Measurements from ENCODE around the gene LPP.
A peak's percentile ranks its signal among the peaks of the same experiment; 100 is the strongest.

Gene LPP

DNA sequence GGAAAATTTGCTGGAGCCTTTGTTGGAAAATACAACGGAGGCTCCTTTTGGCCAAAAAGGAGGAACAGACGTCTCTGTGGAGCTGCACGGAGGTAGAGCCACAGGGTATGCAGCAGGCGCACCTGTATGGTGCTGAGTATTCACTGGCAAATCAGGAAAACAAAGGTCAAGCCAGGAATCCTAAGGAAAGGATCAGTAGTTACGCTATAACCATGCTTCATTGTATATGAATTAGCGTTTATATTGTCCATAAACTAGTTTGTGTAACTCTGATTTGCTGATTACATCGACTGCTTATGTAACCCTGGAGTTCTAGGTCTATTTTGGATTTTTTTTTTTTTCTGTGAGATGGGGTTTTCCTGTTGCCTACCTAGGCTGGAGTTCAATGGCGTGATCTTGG is 45.4 kb downstream of the LPP start:
- DNase-seq, result no peak

DNA sequence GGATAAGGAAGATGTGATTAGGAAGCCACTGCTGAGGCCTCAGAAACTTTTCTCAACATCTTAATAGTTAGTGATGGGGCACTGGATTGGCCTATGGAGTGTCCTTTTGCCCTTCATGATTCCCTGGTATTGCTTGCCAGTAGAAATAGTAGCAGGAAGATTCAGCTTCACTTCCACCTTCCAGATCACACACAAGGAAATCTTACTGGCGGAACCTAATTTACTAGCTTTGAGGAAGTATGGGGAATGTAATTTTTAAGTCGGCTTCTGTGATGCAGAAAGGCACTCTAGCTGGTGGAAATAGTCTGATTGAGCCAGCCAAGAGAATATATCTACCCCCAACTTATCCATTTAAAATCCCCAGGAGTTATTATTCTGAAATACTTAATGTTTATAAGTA is 46.5 kb downstream of the LPP start:
- no peak for DNase-seq

DNA sequence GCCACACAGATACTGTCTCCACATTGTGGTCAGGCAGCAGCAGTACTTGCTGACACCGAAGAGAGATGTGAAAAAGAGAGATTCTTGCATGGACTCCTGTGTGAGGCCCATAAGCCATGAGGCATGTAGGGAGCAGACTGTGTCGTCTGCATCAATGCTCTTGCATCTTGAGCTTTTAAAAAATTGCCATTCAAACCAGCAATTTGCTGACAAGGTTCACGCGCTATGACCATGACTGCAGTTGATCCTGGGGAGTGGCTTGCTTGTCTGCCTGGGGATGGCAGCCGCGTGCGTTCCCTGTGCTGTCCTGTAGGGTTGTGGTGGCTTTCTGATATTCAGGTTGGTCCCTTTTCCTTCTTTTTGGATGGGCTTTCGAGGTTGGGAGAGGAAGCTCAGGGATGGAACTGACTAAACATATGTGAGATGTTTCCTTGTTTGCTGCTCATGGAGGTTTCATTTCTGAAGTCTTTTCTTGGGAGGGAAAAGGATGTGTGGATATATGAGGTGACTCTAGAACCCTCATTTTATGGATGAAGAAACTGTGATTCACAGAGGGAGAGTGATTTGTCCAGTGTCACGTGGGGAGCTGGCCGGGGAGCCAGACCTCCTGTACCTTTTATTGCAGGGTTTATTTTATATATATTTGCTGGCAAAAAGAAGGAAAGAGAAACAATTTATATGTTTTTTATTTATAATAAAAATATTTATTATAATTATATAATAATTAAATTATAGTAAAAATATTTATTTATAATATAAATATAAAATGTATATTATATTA is 48.6 kb downstream of the LPP start:
- DNase-seq, result peak; percentile 14

DNA sequence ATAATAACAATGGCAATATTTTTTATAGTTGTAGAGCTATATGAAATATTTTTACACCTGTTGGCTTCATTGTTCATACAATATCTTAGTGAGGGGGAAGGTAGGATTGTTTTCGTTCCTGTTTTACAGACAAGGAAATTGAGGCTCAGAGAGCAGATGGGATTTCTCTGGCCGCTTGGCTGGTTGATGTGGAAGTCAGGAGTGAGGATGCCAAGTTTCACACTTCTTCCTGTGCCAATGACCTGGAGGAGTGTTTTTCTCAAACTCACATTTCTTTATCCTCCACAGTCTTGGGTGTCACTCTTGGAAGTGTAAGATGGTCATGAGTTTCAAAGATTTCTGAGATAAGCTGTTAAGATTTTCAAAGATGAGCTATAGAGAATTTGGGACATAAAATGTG is 50.6 kb downstream of the LPP start:
- no peak for DNase-seq

DNA sequence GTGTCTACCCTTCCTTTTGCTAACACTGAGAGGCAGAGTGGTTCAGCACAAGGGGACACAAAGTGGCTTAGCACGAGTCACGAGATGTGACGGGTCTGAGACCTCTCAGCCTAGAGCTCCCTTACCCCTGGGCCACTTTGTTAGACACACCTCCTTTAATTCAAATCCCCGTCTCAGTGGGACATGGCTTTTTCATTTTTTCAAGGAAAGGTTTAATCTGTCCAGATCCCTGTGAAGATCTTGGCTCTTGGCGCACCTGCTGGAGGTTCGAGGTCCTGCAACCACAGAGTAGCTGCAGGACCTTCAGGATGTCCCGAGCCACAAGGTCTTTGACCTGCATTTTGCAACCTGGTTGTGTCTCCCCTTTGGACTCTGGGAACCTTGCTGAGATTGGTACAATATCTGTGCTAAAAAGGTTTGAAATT is 52.0 kb downstream of the LPP start:
- no peak for DNase-seq

DNA sequence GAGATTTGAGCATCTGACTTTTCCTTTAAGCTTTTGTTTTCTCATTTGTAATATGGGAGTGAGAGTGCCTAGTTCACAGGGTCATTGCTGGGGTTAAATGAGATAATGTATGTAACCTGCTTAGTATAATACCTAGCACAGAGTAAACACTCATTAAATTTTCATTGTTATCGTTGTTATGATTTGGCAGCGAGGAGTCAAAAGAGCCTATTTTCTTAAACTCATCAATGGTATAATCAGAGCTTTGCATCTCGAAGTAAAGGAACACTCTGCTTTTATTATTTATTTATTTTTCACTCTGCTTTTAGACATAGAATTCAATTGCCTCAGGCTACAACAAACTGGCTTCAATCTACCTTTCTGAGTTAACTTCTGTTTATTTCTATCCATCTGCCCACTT is 52.8 kb downstream of the LPP start:
- no peak for DNase-seq

DNA sequence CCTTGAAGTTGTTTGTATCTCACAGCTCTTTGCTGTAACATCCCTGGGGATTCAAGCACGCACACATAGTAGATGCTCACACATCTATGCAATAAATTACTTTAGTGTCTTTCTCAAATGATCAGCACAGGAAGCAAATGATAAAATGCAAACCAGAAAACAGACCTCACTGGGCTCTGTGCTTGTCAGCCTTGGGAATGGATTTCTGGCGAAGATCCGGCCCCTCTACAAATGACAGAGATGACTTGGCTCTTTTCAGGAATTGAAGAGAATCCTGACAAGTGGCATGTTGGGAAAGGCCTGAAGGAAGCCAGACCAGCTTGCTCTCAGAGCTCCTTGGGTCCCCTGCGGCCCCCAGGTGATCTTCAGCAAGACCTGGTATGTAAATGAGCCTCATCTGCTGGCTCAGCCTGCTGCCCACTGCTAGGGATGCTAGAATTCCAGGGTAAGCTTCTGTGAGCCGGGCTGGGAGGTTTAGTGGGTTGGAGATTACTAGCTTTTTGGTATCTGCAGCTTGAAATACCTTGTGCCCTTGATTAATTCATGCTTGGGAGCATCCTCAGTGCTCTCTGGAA is 54.1 kb downstream of the LPP start:
- DNase-seq, result no peak

DNA sequence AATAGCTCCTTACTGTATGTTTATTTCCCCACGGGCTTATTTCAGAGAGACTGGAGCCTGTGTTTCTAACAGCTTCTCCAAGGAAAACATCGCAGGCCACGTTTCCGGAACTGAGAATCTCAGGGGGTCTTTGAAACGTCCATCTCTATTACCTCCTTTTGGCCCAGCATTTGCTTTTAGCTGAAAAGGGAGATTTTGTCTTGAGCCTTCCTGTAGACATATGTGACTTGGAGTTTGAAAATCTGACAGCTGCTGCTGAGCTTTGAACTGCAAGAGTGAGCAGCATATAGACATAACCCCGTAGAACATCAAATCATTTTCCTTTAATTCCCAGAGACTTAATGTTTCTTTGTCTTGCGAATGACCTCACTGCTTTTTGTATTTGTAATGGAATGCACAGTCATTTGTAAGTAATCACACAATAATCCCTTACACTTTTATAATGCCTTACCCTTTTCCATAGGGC is 54.6 kb downstream of the LPP start:
- no peak for DNase-seq

DNA sequence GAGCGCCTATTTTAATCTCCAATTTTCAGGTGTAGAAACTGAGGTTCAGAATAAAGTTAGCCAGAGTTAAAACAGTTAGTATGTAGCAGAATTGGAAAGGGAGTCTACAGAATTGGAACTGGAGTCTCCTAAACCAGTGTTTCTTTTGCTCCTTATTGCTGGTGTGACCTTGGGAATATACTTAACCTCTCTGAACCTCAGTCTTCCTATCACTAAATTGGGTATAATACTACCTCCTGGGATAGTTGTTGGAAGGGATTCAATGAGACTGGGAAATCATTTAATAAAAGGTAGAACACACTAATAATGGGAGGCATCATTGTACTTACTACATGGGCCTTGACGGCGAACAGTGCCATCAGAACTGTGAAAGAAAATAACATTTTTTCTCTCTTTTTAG is 55.1 kb downstream of the LPP start:
- DNase-seq, result no peak

DNA sequence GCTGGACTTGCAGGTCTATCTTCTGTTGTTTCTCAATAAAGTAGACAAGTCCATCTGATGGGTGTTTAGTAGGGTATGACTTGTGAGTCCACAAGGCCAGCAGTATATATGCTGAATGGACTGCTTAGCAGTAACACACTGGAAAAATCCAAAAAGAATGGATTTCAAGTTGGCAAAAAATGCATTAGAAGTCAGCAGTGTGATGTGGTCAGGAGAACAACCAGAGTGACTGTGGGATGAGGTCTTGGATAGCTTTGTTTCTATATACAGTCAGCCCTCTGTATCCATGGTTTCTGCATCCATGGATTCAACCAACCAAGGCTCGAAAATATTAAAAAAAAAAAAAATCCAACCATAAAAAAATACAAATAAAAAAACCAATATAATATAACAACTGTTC is 55.8 kb downstream of the LPP start:
- DNase-seq, result no peak

DNA sequence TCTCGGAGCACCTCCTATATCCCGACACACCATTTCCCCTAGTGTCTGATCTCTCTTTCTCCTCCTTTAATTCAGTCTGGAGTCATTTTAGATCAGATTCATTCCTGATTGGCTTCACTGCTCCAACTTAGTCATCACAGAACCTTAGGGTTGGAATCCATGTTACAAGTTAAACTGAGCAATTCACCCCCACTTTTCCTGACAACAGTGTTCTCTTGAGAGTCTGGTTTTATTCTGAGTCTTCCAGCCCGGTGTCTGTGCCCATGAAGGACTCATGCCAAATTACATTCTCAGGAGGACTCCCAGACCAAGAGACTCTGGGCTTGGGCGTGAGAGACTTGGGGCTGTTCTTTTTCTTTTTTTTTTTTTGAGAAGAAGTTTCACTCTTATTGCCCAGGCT is 57.5 kb downstream of the LPP start:
- no peak for DNase-seq

DNA sequence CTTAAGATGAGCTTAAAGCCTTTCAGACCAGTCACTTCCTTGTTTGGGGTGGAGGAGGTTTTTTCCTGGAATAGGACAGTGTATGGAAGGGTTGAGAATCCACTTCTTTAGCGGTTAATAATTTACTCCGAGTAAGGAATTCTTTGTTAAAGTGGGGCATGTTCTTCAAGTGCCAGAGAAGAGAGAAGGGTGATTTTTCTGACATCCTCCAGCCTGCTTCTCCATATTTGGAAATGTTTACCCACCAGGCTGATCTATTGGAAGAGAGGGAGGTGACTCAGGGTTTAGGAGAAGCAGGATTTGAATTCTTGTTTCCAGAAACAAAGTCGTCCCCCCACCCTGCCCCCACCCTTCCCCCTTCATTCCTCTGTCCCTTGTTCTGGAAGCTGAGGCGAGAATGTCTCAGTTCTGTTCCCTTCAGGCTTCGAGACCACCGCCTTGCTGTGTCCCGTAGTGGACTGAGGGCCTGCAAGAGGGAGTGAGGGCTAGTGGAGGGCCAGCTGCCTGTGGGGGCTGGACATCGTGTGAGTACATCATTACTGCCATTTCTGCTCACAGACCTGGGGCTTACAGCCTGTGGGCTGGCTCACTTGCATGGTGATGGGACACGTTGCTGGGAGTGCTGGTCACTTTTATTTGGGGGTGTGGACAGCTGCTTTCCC is 58.5 kb downstream of the LPP start:
- DNase-seq, result no peak

DNA sequence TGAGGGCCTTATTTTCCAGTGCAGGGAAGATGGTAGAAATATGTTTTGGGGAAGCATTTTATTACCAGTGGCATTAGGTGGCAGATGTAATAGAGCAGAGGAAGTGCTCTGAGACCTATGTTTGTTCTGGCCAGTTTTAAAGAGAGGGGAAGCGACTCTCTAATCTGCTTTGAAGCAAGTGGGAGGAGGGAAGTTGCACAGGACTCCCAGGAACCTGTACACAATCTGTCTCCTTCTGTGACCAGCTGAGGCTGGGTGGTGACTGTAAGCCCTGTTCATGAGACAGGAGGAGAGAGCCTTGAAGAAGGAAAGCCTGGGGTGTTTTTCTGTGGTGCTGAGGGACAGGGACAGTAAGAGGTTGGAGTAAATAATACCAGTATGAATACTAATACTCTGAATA is 60.5 kb downstream of the LPP start:
- no peak for DNase-seq

DNA sequence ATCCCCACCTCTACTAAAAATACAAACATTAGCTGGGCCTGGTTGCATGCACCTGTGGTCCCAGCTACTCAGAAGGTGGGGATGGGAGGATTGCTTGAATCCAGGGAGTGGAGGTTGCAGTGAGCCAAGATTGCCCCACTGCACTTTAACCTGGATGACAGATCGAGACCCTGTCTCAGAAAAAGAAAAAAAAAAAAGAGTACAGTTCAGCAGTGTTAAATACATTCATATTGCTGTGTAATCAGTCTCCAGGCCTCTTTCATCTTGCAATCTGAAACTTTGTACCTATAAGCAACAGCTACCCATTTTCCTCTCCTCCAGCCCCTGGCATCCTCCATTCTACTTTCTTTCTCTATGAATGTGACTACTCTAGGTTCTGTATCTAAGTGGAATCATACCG is 61.2 kb downstream of the LPP start:
- no peak for DNase-seq

DNA sequence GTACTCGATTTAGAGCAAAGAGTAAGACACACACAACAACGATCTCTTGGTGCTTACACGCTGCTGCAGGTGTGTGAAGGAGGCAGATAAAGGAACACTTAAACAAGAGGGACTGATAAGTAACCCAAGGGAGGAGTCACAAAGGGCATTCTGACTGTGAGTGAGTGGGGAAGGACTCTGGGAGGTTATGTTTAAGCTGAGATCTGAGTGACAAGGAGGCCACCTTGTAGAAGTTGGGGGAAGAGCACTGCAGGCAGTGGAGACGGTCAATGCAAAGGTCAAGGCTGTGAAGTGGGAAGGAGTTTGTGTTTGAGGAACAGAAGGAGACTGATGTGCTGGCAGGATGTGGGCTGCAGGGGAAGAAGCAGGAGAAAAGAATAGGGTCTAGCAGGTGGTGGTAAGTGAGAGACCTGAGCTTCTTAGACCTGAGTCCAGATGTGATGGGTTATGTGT is 63.1 kb downstream of the LPP start:
- no peak for DNase-seq

DNA sequence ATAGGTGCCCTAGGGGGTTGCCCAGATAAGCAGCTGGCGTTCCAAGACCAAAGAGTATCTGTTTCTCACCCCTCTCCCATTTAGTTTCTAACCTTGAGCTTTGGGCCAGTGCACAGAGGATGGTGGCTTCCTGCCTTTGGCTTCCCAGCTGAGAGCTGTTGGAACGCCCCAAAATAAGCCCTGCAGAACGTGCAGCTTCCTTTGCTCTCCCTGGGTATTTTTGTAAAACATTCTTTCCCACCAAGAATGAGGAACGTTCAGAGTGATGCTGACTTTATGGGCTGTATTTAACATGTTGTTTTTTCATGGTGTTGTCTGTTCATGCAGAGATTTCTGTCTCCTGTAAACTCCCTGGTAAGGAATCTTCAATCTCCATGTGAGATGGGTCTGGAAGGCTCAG is 63.8 kb downstream of the LPP start:
- no peak for DNase-seq

DNA sequence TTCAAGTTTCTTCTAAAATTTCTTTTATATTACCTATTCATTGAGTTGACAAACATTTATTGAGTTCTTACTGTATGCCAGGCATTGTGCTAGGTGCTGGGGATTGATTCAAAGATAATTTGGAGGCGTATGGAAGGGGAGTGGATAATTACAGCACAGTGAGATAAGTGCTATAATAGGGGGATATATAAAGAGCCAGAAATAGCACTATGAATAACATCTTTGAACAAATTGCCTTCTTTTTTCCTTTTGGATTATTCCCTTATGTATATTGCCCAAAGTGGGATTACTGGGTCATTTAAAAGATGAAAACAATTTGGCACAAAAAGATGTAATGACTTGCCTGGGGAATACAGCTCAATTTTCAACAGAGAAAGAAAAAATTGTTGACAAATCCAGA is 64.6 kb downstream of the LPP start:
- no peak for DNase-seq

DNA sequence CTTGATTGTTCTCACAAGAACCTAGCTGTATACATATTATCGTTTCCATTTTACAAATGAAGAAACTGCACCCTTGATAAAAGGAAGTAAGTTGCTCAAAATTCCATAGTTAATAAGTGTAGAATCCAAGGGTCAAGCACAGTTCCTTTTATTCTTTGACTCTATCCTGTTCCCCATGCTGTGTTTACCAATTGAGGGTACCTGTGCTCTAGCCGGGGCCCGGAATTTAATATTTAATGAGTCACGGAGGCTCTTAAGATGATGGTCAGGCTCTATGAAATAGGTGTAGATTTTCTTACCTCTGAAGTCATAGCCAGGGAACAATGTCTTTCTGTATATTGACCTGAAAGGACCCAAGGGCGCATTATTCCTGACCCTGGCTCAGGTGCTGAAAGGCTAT is 65.2 kb downstream of the LPP start:
- DNase-seq, result no peak

DNA sequence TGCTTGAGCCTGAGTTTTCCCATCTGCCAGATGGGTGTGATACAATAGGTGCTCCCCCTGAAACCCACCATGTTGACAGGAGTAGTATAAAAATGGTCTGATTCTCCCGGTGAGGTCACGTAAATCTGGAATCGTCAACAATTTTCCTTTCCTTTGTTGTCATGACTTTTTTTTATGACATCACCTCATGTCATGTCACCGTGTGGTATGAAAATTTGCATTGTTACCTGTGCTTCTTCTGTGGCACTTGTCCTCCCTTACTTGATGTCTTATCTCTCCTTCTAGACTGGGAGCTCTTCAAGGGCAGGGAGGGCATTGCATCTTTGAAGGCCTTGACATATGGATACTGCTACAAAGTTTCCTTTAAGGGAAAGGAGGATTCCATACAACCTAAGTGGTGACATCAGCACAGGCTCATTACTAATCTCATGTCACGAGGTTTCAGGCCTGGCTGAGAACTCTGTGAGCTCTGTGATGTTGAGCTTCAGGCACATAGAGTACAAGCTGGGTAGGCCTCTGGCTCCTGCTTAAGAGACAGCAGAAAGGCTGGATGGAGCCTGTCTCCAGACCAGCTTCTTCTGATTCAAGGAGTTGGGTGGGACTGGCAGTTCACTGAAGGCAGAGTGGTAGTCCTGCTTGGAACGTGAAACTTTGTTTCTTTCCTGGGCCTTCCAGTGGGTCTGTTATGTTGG is 66.3 kb downstream of the LPP start:
- DNase-seq, result no peak

DNA sequence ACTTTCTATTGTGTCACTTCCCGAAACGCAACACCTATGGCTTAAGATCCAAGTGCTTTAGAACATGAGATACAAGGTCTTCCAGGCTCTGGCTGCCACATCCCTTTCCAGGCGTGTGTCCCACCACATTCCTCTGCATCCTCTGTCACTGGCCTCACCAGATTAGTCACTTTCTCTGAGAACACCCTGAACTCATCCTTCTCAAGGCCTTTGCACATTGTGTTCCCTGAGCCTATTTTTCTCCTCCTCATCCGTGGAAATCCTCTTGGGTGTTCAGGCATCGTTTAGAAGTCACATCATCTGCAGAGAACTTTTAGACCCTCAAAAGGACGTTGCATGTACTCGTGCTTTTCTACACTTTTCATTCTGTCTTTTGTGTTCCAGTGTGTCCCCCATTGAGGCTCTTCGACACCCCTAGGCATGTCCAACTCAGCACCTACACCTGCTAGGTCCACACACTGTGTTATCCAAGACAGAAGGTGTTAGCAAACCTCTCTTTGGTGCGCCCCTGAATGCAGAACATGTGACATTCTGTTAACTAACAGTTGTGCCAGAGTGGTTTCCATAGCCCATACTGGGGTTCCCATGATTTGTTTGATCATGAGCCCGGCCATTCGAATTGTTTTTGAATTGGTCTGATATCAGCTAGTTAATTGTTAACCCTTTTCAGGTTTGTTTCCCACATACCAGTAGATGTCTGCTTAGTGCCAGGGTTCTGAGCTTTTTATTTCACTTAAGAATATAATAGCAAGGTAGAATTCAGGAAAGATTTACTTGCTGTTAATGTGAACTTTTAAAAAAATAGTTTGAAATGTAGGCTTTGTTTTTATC is 67.2 kb downstream of the LPP start:
- no peak for DNase-seq

DNA sequence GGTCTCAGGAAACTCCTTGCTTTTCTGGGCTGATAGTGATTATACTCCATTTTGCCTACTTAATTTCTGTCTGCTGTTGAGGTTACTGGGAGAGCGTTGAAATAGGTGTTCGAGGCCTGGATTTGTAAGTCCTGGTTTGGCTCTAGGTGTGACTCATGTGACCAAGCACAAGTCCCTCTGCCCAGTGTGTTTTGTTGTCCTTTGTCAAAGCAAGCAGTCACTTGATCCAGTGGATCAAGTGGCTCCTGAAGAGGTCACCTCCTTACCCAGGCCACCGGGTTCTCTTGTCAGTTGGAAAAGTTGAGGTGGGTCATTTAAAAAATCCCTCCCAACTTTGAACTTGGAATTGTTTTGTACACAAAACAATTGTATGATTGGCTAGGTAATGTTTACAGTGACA is 70.0 kb downstream of the LPP start:
- no peak for DNase-seq

DNA sequence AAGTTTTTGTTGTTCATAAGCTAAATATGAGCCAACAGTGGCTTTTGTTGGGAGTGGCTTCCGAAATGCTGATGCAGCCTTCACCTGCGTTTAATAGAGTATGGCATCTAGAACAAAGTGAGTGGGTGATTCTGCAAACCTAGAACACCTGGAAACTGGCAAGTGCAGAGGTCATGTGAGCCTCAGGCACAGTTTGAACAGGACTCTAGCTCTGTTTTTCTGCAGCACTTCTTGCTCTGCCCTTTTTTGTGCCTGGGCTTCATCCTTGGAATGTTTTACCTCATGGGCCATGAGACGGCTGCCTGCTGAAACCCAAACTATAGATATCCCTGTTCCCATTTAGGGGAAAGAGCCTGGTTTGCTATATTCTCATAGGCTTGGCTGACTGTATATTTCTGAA is 73.5 kb downstream of the LPP start:
- no peak for DNase-seq

DNA sequence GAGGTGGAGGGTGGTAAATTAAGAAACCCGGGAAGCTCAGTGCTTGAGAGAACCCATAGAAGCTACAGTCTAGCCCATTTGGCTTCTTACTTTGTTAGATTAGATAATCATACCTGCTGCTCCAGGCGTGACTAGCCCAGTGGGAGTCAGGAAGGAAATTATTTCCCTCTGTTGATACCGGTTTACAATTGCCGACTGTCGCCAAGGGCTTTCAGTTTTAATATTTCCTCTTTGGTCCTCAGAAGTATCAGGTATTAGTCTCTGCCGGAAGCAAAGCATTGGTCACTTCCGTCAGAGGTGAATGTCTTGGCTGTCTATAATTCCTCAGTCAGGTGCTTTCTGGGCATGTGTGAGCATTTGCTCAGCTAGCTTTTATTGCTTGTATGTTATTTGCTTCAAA is 75.2 kb downstream of the LPP start:
- no peak for DNase-seq
